Heart right ventricle (tissue), 16 donors: ENCODE measurements around the gene POGZ. TPM values are rescaled to one million over a fixed set of nuclear protein-coding genes. Genes with fewer than 3 reads are reported as not detected.
"Not testable (repeated sequence)": the region's sequence is repeated elsewhere in the genome, so short reads cannot be mapped to it uniquely, and the experiment has no call there.

Experiments
- ATAC-seq, 8 donors: fragments of 200-7000 bp; cut with Tn5 transposase; one replicate each; pipeline ENCODE4 v1.9.1; 2020; ENCODE audit warnings: mild to moderate bottlenecking in 8 of 8, moderate library complexity in 8 of 8, moderate number of reproducible peaks in 1 of 8
- DNase-seq, 2 donors: peaks; one replicate each; pipeline ENCODE4 v3.0.0-alpha.2; 2020
- H3K27ac ChIP-seq, 10 donors: fragments of 200-600 bp; sonication (generic) in 2 of 10; one replicate each; pipeline versions ENCODE4 v1.5.0 to v1.8.0; 2020 to 2022; ENCODE audit warnings: mild to moderate bottlenecking in 3 of 10
- H3K27me3 ChIP-seq, 7 donors: fragments of 200-600 bp; one replicate each; pipeline ENCODE4 v1.8.0; 2021 to 2022; ENCODE audit warnings: mild to moderate bottlenecking in 2 of 7
- H3K36me3 ChIP-seq, 9 donors: fragments of 200-600 bp; sonication (generic) in 1 of 9; one replicate each; pipeline versions ENCODE4 v1.5.0 to v1.8.0; 2020 to 2022; ENCODE audit warnings: mild to moderate bottlenecking in 2 of 9
- H3K4me1 ChIP-seq, 9 donors: fragments of 200-600 bp; sonication (generic) in 1 of 9; one replicate each; pipeline versions ENCODE4 v1.5.0 to v1.8.0; 2020 to 2022; ENCODE audit warnings: mild to moderate bottlenecking in 4 of 9
- H3K4me3 ChIP-seq, 10 donors: fragments of 200-600 bp; sonication (generic) in 2 of 10; one replicate each; pipeline versions ENCODE4 v1.5.0 to v1.8.0; 2020 to 2022; ENCODE audit warnings: mild to moderate bottlenecking in 7 of 10, moderate library complexity in 2 of 10
- H3K9me3 ChIP-seq, 11 donors: fragments of 200-600 bp in 10 of 11; sonication (generic) in 2 of 11; one replicate each; pipeline versions ENCODE4 v1.5.0 to v1.8.0; 2013 to 2022; ENCODE audit warnings: mild to moderate bottlenecking in 2 of 11, control low read depth in 1 of 11, moderate library complexity in 1 of 11
- CTCF ChIP-seq, 9 donors: fragments of 200-600 bp; sonication (generic) in 2 of 9; IDR thresholded peaks; one replicate each; pipeline versions ENCODE4 v1.5.0 to v1.8.0; 2021 to 2022; ENCODE audit warnings: antibody characterized with exemption in 9 of 9, mild to moderate bottlenecking in 5 of 9, moderate library complexity in 1 of 9
- WGBS, 2 donors: extraction: QIAGEN DNeasy Blood & Tissue Kit; methylation state at CpG; one replicate each; pipeline ENCODE4 v1.1.7; 2013; ENCODE audit warnings: inconsistent platforms in 1 of 2; 5-methylcytosine and 5-hydroxymethylcytosine counted together
- intact Hi-C, 10 donors: fragments of 100-400 bp; cut with DNase I; formaldehyde crosslinking; loops; one replicate each; pipeline versions ENCODE4 v1.11.1 to v1.14.2; 2022
- polyA plus RNA-seq, 2 donors: library from polyadenylated mRNA; stranded (reverse); fragments of 200-250 nt; gene quantifications; one replicate each; pipeline ENCODE4 v1.2.3, GENCODE V29; 2013
- total RNA-seq, 10 donors: library from RNA; stranded (reverse); fragmentation: NEBNext Ultra II Directional in 3 of 10; extraction: Animal tissue kit (Norgen Biotek cat#: 25700) in 3 of 10; gene quantifications; one replicate each; pipeline versions ENCODE4 v1.2.1 to v1.2.4, GENCODE V29; 2021 to 2023
- donor health status: Arrhythmogenic right ventricular cardiomyopathy.
- donor health status: ischemic (EF 13 %, LVEDD 7.1; RV severe dilation, severe dysfunction).
- donor health status: healthy with polysubstance abuse.
- donor health status: DM: no; HTN: yes; CAD: no.
- donor health status: DM: no; HTN: no; CAD: no.
- donor health status: ischemic (EF 25% LVEDD 6.9; RV normal size, moderate dysfunction).
- donor health status: ischemic (EF 25% LVEDD 5.7; RV mildly dilated, moderate dysfunction).
- donor health status: healthy.
- donor health status: DM: yes; HTN: yes; CAD: no.
- donor health status: Ischemic cardiomyopathy.
- donor health status: ischemic (EF 35%, LVEDD 5.7; RV mildly dilated, moderate dysfunction).
- donor health status: nonischemic (EF 11% LVEDD 7.7; RV severe dilation, severe dysfunction).
- donor health status: DM: yes; HTN: yes; CAD: no.
- donor health status: PGD.
- donor health status: ischemic (EF 29% LVEDD 5.4; RV normal size, mild dysfunction).
- donor health status: nonischemic (EF 23%, LVEDD 6.1; RV moderate dilation, normal function).

The POGZ gene
- total and polyA plus RNA-seq, 12 donors, result 8.2 to 58.6 (median 47.4) TPM

- no peak for TF ChIP-seq CTCF (IDR thresholded peaks at IDR 0.05)
- H3K27ac ChIP-seq, result no peak overlapping the region
- H3K27me3 ChIP-seq, result no peaks in the 10 kb centered on the region
- H3K4me1 ChIP-seq, result peaks cover 3 to 54% (median 30%) of the 10 kb centered on the region in 9 donors
- 28 to 46% methylated on average over 2 of the region's 2 CpGs for WGBS, 2 donors
- DNase-seq (no peak), ATAC-seq (no peak)
- peaks cover 0 to 23% (median 0%) of the 10 kb centered on the region in 9 donors for H3K36me3 ChIP-seq
- no peak overlapping the region for H3K4me3 ChIP-seq
- intact Hi-C loops, result loop anchor here in 5 of 10 donors (10.0 kb wide), 3 partner anchors 87 to 387 kb away; partner anchors contain the start of genes C2CD4D (in 1 of the 5) and RORC (in 1 of the 5)
- no peaks in the 10 kb centered on the region for H3K9me3 ChIP-seq
These were observed 11.6 kb downstream of the POGZ start for GRCh38 chr1:151447696-151448095.

GRCh38 chr1:151444783-151445177, 14.5 kb downstream of the POGZ start:
- no peak for TF ChIP-seq CTCF (IDR thresholded peaks at IDR 0.05)
- Histone ChIP-seq H3K9me3 (no peaks in the 10 kb centered on the region), H3K4me3 (no peak overlapping the region), H3K4me1 (peaks cover 3 to 61% (median 36%) of the 10 kb centered on the region in 9 donors), H3K27me3 (no peaks in the 10 kb centered on the region), H3K27ac (peak overlapping the region in 1 of 10 donors; percentile 7), H3K36me3 (peaks cover 0 to 40% (median 10%) of the 10 kb centered on the region in 9 donors)
- WGBS, 2 donors, result 73 to 74% methylated on average over 4 of the region's 4 CpGs
- no peak for DNase-seq
- ATAC-seq, result no peak
- intact Hi-C loops, result loop anchor here in 9 of 10 donors (5.0 to 10.0 kb wide), 8 partner anchors 90 to 390 kb away; partner anchors contain the start of genes C2CD4D (in 1 of the 9), RORC (in 1 of the 9) and TUFT1 (in 1 of the 9)

GRCh38 chr1:151443846-151444782, 15.2 kb downstream of the POGZ start:
- 49 to 51% methylated on average over 4 of the region's 4 CpGs for WGBS, 2 donors
- intact Hi-C loops, result loop anchor here in 9 of 10 donors (5.0 to 10.0 kb wide), 8 partner anchors 91 to 391 kb away; partner anchors contain the start of genes C2CD4D (in 1 of the 9), RORC (in 1 of the 9) and TUFT1 (in 1 of the 9)
- DNase-seq (peak in 1 of 2 donors; percentile 64), ATAC-seq (peak; percentile 62 to 91 (median 88))
- H3K4me1 ChIP-seq, result peaks cover 3 to 66% (median 40%) of the 10 kb centered on the region in 9 donors
- peaks cover 0 to 40% (median 10%) of the 10 kb centered on the region in 9 donors for H3K36me3 ChIP-seq
- peak overlapping the region in 1 of 10 donors; percentile 43 for H3K27ac ChIP-seq
- no peaks in the 10 kb centered on the region for H3K27me3 ChIP-seq
- TF ChIP-seq CTCF (IDR thresholded peaks at IDR 0.05), result peak; percentile 30 to 83 (median 68)
- H3K4me3 ChIP-seq, result no peak overlapping the region
- no peaks in the 10 kb centered on the region for H3K9me3 ChIP-seq

GRCh38 chr1:151437396-151437795, 21.9 kb downstream of the POGZ start:
- H3K27me3 ChIP-seq, intact Hi-C loops, H3K4me3 ChIP-seq, ATAC-seq, H3K9me3 ChIP-seq, DNase-seq, H3K27ac ChIP-seq: not testable (repeated sequence)
- Histone ChIP-seq H3K4me1 (peaks cover 0 to 54% (median 32%) of the 10 kb centered on the region in 9 donors), H3K36me3 (peaks cover 0 to 75% (median 10%) of the 10 kb centered on the region in 9 donors)
- WGBS, 2 donors, result 71 to 76% methylated on average over 8 of the region's 8 CpGs
